ENCODE results near the gene PTTG1.

The PTTG1 gene

DNA sequence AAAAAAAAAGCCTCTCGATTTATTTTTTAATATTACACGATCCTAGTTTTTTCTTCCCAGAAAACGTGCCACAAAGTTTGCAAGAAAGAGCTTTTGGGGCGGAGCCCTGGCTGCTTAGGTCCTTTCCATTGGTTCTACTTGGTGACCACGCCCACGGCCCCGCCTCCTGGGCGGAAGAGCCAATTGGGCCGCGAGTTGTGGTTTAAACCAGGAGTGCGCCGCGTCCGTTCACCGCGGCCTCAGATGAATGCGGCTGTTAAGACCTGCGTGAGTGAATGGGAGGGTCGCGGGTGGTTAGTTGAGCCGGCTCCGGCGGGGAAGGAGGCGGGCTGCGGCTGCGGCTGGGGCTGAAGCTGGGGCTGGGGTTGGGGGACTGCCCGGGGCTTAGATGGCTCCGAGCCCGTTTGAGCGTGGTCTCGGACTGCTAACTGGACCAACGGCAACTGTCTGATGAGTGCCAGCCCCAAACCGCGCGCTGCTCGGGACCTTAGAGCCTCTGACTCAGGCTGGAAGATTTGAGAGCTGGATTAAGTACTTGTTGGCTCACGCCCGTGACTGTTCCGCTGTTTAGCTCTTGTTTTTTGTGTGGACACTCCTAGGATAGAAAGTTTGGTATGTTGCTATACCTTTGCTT lies at the start of gene PTTG1:
Gene PTTG1, plus strand, starts transcription at position 231 of the 634 bp plus-strand sequence. CDS start 458 bp downstream, outside the sequence.
- peak within 1 kb of the TSS; percentile 54 to 78 (median 70) for H3K4me3 ChIP-seq
- H3K27ac ChIP-seq = peak within 1 kb of the TSS in 20 of 21 experiments; percentile 45 to 90 (median 76)

DNA sequence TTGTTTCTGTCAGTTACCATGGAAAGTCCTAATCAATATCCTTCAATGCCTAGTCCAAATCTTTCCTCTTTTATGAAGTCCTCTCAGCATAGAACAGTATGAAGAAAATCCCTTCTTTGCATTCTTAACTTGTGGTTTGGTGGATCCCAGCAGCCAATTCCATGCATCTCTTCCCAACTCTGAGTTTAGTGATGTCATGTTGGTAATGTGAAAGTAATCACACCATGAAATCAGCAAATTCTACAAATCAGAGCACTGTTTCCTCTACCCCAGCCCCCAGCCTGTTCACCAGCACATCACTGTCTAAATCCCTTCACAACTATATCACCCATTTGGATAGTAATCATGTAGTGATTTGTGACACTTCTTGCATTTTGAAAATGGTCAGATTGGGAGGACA lies 46.5 kb upstream of the PTTG1 start:
- Histone ChIP-seq H3K4me3 (no peak overlapping the region), H3K27ac (no peak overlapping the region)

- Histone ChIP-seq H3K4me3 (no peak overlapping the region), H3K27ac (no peak overlapping the region)
Observed at GRCh38 chr5:160375701-160376100, 46.0 kb upstream of the PTTG1 start.

DNA sequence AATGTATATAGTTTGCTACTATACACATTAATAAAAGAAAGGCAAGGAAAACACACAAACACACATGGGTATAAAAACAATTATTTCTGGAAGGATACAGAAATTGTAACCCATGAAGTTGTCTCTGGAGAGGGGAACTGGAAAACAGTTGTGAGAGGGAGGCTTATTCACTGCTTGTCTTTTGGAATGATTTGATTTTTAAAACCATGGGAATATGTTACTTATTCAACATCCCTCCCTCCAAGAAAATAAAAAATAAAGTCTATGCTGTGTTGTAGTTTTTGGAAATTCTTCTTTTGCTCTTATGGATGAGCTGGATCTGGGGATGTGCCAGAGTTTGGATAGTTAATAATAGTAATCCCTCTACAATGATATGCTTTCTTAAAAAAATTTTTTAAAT lies 45.2 kb upstream of the PTTG1 start:
- no peak overlapping the region for H3K27ac ChIP-seq
- no peak overlapping the region for H3K4me3 ChIP-seq

DNA sequence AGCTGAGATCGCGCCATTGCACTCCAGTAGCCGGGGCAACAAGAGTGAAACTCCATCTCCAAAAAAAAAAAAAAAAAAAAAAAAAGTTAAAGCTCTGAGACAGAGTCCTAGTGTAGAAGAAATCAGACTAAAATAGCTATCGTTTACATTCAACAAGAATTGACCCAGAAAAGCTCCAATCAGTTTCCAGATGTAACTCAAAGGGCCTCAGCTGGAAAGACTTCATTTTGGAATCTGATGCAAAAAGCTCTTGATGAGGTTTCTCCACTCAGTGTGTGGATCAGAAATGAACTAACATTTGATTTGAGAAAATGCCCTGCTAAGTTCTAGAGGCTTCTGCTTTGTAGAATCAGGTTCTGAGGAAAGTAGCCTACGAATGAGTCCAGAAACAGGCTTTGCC lies 44.0 kb upstream of the PTTG1 start:
- H3K27ac ChIP-seq = no peak overlapping the region
- H3K4me3 ChIP-seq = no peak overlapping the region

DNA sequence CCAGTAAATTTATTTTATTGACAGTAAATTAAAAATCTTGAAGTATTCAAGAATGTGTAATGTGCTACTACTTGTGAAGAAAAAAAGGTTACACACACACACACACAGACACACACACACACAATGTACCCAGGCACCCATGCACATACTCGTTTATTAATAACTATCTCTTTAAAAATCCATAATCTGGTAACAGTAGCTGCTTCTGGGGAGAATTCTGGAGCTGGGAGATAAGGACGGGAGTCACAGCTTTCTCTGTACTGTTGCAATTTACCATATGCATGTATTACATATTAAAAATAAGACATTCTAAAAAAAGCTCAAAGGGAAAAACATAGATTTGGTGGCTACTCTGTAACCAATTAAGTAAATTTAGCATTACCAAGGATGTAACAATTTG lies 43.3 kb upstream of the PTTG1 start:
- Histone ChIP-seq H3K27ac (no peak overlapping the region), H3K4me3 (no peak overlapping the region)

DNA sequence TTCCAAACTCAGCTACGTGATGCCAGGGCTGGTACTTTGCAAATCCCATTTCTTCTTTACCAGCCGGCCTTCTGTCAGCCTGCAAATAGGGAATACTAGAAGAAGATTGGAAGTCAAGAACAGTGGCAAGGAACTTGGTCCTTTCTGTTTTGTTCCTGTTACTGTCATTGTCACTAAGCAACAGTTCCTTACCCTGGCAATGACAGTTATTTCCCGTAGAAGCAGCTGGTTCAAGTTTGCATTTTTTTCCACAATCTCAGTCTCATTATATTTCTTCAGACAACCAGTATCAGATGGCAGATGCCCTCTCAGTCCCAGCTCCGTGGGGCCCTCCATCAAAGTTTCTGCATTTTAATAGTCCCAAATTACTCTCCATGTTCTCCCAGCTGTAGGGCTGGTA lies 42.1 kb upstream of the PTTG1 start:
- no peak overlapping the region for H3K4me3 ChIP-seq
- peak overlapping the region in 2 of 21 experiments; percentile 22 to 36 for H3K27ac ChIP-seq

DNA sequence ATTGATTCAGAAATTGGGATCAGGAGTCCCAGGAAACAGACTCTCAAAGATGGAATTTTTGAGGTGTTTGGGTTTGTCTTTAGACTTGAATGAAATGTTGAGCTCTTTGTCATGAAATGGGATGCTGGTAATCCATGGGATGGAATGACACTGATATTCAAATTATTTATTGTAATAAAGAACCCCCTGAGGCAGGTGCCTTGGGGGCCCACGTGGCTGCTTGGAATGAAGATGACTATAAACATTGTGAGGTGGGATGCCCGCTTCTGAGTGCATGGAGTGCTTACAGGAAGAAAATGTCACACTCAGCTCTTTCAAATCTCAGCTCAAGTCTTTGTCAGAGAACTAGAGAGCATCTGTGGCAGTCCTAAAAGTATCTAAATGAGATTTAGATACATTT lies 41.6 kb upstream of the PTTG1 start:
- H3K27ac ChIP-seq = no peak overlapping the region
- no peak overlapping the region for H3K4me3 ChIP-seq

DNA sequence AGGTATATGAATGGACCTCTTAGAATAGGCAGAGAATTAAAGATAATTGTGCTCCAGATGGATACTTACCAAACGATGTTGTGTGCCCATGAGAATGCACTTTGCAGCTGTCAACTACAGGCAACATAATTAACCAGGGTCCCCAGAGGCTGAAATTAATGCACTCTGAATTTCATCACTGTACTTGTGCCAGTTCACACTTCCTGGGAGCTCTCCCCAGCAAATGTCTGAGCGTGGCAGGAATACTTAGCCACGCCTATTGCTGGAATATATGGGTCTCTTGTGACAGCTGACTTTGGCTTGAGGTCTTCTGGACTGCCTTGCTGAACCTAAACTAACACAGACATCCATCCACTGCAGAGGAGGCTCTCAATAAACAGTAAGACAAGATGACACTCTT lies 39.3 kb upstream of the PTTG1 start:
- Histone ChIP-seq H3K4me3 (no peak overlapping the region), H3K27ac (no peak overlapping the region)

GRCh38 chr5:160384681-160385080 lies 37.0 kb upstream of the PTTG1 start:
- Histone ChIP-seq H3K27ac (no peak overlapping the region), H3K4me3 (no peak overlapping the region)

- Histone ChIP-seq H3K4me3 (no peak overlapping the region), H3K27ac (no peak overlapping the region)
Observed at GRCh38 chr5:160385496-160385895, 36.2 kb upstream of the PTTG1 start.

GRCh38 chr5:160387445-160387844 lies 34.2 kb upstream of the PTTG1 start:
- Histone ChIP-seq H3K4me3 (no peak overlapping the region), H3K27ac (no peak overlapping the region)

DNA sequence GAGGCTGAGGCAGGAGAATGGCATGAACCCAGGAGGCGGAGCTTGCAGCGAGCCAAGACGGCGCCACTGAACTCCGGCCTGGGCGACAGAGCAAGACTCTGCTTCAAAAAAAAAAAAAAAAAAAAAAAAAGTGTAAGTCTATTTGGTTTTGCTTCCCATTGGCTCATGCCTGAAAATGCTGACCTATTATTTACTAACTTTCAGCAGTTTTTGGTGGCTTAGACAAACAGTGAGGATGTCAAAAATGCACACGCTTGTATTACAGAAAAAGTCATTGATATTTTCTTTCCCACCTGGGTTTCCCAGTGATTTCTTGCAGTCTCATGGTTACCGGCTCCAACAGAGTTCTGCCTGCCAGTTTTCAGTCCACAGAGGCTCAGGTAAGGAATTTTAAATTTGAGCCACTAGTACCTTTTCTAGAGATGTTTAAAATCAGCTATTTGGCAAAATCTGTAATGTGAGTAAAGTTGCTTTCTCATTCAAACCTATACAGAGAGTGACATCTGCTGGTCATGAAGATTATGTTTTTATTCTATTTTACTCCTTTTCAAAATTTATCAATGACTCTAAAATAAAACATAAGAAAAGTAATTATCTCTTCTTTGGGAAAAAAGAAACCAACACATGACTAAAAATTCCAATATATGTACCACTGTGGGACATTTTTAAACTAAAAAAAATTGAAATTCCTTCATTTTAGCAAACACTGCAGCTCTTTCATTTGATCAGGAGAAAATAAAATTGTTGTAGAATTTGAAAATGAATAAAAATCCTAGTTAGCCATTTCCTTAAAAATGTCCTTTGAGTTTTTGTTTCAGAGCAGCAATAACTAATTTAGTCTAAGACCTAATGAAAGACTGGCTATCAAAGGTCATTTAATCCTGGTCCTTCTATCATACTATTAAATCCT lies 30.6 kb upstream of the PTTG1 start:
- no peak overlapping the region for H3K27ac ChIP-seq
- H3K4me3 ChIP-seq = no peak overlapping the region

DNA sequence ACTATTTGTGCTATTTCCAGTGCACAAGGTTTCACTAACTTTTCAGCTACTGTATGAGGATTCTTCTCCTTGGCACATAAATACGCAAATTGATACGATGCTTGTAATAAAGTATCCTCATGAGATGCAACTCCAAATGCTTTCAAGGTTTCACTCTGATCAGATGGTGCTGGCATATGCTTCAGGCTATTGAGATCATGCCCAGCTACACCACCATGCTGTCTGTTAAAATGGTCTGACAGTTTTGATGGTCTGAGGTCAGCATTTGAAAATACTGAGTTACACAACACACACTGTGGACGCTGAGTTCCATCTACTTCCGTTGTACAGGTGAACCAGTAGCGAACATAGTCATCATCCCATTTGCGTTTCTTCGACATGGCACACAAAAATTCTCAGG lies 26.5 kb upstream of the PTTG1 start:
- no peak overlapping the region for H3K27ac ChIP-seq
- no peak overlapping the region for H3K4me3 ChIP-seq

DNA sequence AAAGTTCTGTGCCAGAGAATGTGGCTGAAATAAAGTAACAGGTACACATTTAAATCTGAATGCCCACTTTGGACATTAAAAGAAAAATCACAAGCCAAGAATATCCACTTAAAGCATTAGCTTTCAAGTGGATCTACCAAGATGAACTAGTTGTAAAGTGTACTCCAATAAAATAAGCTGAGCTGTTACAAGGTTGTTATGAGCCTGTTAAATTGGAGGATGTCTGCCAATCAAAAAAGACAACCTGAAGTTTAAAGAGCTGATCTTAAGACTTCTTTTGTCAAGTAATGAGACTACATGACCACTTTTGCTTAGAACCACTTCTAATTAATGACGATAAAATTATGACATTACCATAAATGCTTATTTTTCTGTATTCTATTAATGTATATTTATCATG lies 24.2 kb upstream of the PTTG1 start:
- H3K27ac ChIP-seq = no peak overlapping the region
- no peak overlapping the region for H3K4me3 ChIP-seq

DNA sequence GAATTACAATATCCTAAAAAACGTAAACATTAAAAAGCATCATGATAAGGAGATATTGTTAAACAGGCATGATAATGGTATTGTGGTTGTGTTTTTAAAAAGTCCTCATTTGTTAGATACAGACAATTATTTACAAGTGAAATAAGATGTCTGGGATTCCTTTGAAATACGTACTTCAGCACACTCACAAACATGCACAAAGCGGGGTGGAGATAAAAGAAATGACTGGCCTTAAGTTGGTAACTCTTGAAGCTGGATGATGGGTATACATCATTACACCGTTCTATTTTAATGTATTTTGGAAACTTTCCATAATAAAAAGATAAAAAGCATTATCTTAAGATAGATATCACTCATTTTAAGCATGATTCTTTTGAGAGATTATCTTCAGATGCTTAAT lies 22.8 kb upstream of the PTTG1 start:
- peak overlapping the region in 6 of 7 experiments; percentile 44 to 80 (median 58) for H3K4me3 ChIP-seq

GRCh38 chr5:160399402-160400353 lies 22.0 kb upstream of the PTTG1 start, which contains the start of gene FAM200C:
FAM200C (minus strand) TSS chr5:160400054; CDS start chr5:160395490, 4,564 bp downstream.
- Histone ChIP-seq H3K27ac (peak within 1 kb of the TSS; percentile 55 to 93 (median 85)), H3K4me3 (peak within 1 kb of the TSS; percentile 44 to 80 (median 59))

More for the DNA sequence above, 22.8 kb upstream of the PTTG1 start:
- H3K27ac ChIP-seq = peak overlapping the region in 5 of 21 experiments; percentile 78 to 93 (median 85)

GRCh38 chr5:160418561-160419457 lies 2.8 kb upstream of the PTTG1 start, which contains the start of gene SLU7:
SLU7 (minus strand) TSS chr5:160419081; CDS start chr5:160415294, 3,787 bp downstream.
- peak within 1 kb of the TSS; percentile 70 to 90 (median 81) for H3K4me3 ChIP-seq
- H3K27ac ChIP-seq = peak within 1 kb of the TSS; percentile 27 to 91 (median 87)
